Measurements from ENCODE around the gene ERRFI1.
"Not testable (repeated sequence)": the region's sequence is repeated elsewhere in the genome, so short reads cannot be mapped to it uniquely, and the experiment has no call there.

Gene ERRFI1, protein sequence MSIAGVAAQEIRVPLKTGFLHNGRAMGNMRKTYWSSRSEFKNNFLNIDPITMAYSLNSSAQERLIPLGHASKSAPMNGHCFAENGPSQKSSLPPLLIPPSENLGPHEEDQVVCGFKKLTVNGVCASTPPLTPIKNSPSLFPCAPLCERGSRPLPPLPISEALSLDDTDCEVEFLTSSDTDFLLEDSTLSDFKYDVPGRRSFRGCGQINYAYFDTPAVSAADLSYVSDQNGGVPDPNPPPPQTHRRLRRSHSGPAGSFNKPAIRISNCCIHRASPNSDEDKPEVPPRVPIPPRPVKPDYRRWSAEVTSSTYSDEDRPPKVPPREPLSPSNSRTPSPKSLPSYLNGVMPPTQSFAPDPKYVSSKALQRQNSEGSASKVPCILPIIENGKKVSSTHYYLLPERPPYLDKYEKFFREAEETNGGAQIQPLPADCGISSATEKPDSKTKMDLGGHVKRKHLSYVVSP

DNA sequence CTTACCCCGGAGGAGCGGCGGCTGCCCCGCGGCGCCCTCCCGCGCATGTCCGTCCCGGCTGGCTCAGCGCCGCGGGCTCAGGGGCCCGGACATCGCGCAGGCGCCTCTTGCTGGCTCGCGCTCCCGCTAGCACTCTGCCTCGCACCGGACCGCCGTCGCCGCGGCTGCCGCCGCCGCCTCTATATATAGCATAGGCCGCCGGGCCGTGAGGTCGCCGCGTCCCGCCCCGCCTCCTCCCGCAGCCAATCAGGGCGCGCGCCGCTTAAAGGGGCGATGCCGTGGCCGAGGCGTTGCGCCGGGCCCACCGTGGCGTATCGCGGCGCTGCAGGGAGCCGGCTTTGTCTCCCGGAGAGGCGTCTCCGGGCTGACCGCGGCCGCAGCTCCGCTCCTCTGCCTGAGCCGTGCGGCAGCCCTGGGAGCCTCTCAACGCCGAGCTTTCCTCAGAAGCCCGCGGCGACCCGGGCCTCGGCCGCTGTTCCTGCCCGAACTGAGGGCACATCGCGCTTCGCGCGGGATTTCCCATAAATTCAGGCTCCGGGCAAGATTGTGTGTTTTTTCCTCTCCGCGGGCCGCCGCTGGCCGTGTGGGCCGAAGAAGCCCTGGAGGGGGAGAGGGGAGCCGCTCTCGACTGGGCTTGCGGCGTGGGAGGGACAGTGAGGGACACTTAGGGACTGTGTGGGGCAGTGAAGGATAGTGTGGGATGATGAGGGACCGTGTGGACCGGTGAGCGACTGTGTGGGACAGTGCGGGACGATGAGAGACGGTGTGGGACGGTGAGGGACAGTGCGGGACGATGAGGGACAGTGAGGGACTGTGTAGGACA lies at the start of gene ERRFI1:
ERRFI1 (minus strand) TSS at position 157 of the 823 bp plus-strand sequence. CDS start 10,690 bp downstream, outside the sequence.
- no peak for DNase-seq (ENCODE audit: low spot score)

DNA sequence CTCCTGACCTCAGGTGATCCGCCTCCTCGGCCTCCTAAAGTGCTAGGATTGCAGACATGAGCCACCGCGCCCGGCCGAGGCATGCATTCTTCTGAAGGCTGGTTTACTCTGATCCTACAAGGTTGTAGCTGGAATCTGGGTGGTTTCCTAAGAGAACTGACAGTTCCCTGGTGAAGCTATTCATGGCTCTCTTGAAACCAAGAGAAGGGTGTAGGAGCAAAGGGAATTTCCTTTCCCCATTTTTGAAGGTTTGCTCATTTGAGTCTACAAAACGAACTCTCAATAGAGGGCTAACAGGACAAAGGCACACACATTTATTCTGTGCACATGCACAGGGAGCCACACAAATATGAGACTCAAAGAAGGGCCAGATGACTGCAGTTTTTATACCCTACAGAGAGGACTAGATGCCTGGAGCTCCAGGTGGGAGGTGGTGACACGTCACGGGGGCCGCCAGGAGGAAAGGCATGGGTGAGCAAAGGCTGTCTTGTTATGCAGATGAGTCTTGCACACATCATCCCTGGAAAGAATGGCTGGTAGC lies 49.5 kb upstream of the ERRFI1 start:
- DNase-seq (ENCODE audit: low spot score), result no peak

DNA sequence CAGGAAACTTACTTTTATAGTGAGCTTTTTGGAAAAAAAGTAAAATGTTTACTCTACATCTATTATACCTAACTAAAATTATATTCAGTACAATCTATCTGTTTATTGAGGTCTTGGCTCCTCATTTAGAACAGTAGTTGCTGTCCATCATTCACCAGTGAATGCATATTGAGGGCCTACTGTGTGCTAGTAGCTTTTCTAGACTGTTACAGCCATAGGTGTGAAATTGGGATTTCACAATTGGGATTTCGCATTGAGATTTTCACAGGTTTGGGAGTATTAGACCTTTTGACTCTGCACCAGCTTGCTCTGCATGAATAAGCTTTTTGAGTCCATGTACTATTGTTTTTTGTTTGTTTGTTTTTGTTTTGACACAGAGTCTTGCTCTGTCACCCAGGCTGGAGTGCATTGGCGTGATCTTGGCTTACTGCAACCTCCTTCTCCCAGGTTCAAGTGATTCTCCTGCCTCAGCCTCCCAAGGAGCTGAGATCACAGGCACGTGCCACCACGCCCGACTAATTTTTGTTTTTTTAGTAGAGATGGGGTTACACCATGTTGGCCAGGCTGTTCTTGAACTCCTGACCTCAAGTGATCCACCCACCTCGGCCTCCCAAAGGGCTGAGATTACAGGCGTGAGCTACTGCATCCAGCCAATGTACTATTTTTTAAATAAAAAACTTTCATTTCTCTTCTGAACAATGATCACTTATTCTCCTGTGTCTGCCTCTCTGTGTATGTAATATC lies 47.2 kb upstream of the ERRFI1 start:
- no peak for DNase-seq (ENCODE audit: low spot score)

DNA sequence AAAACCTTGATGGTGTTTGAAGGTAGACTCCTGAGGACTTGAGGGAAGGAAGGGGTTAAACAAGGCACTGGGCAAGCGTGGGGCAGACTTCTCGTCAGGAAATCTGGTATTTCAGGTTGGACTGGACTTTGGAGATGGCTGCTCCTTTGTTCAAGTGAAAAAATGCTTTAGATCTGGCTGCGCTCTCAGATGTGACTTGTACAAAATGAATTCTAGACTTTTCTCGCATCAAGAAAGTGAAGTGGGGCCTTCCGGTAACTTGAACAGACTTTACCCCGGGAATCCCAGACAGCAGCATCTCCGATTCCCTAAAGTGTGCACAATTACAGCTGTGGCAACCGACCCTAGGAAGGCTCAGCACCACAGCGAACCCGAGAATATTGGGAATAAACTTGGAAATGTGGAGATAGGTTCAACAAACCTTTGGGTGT lies 44.3 kb upstream of the ERRFI1 start:
- DNase-seq (ENCODE audit: low spot score), result no peak

DNA sequence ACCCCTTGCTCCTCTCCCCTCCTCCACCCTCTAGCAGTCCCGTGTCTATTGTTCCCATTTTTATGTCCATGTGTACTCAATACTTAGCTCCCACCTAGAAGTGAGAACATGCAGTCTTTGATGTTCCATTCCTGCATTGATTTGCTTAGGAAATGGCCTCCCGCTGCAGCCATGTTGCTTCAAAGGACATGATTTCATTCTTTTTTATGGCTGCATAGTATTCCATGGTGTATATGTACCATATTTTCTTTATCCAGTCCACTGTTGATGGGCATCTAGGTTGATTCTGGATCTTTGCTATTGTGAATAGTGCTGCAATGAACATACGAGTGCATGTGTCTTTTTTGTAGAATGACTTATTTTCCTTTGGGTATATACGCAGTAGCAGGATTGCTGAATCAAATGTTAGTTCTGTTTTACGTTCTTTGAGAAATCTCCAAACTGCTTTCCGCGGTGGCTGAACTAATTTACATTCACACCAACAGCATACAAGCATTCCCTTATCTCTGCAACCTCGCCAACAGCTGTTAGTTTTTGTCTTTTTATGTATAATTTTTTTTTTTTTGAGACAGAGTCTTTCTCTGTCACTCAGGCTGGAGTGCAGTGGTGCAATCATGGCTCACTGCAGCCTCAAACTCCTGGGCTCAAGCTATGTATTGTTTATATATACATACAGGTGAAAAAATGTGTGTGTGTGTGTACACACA lies 43.7 kb upstream of the ERRFI1 start:
- not testable (repeated sequence) for DNase-seq (ENCODE audit: low spot score)

DNA sequence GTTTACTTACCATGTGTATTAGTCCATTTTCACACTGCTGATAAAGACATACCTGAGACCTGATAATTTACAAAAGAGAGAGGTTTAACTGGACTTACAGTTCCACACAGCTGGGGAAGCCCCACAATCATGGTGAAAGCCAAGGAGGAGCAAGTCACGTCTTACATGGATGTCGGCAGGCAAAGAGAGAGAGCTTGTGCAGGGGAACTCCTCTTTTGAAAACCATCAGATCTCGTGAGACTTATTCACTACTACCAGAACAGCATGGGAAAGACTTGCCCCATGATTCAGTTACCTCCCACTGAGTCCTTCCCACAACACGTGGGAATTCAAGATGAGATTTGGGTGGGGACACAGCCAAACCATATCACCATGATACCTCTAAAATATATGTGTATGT lies 39.3 kb upstream of the ERRFI1 start:
- no peak for DNase-seq (ENCODE audit: low spot score)

DNA sequence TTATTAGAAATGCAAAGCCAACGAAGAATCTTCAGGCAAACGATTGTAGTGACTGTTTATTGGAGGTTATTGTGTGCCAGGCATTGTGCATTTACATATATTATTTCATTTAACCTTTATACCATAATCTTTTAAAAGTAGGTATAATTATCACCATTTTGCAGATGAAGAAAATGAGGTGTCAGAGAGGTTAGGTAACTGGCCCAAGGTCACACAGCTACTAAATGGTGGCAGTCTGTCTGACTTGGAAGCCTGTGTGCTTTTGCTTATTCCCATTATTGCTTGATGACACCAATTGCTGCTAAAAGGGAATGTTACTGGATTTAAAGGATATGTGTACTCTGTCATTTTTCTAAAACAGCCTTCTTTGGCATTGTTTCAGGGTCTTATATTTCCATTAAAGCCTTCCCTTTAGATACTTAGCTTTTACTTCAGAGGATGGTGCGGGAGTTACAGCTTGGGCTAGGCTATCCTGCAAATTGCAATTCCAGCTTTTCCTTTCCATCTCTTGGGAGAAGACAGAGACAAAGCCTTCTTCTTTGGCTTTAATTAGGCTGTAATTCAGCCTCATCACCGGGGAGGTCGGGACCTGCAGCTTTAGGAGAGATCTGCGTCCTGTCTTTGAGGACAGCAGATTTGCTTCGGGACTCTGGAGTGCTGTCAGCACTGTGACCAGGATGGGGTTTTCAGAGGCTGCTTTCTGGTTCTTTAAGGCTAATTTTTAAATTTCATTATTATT lies 37.4 kb upstream of the ERRFI1 start:
- no peak for DNase-seq (ENCODE audit: low spot score)

DNA sequence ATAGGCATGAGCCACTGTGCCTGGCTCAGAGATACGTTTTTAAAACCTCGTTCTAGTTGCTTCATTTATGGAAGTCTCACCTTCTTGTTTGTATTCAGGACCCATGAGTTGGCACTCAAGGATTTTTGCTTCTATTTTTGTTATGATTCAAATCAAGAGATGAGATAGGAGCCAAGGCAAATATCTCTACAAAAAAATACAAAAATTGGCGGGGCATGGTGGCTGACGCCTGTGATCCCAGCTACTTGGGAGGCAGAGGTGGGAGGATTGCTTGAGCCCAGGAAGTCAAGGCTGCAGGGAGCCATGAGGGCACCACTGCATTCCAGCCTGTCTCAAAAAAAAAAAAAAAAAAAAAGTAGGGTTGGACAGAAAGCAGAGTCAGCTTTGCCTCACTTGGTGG lies 36.8 kb upstream of the ERRFI1 start:
- DNase-seq (ENCODE audit: low spot score), result no peak

DNA sequence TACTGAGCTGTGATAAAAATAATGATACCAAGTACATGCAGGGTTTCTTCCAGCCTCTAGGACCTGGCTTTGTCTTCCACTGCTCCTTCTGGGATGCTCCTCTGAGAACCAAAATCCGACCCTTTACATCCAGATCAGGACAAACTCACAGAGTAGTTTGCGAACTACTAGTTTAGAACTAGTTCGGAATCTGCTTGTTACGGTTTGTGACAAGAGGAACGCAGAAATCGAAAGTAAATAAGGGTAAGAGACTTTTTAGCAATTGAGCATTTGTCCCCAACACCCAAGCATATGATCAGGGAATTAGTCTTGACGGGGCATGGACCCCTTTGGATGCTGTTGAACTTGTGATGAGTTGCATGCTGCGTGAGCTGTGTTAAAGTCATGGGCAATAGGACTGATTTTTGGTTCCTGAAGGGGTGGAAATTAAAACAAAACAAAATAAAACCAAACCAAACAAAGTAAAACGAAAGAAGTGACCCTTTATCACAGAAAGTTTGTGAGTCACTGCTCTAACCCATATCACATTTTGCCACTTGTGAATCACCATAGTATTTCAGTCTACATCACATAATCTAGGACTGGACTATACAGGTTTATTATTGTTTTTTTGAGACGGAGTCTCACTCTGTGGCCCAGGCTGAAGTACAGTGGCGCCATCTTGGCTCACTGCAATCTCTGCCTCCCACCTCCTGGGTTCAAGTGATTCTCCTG lies 35.7 kb upstream of the ERRFI1 start:
- DNase-seq (ENCODE audit: low spot score), result no peak

DNA sequence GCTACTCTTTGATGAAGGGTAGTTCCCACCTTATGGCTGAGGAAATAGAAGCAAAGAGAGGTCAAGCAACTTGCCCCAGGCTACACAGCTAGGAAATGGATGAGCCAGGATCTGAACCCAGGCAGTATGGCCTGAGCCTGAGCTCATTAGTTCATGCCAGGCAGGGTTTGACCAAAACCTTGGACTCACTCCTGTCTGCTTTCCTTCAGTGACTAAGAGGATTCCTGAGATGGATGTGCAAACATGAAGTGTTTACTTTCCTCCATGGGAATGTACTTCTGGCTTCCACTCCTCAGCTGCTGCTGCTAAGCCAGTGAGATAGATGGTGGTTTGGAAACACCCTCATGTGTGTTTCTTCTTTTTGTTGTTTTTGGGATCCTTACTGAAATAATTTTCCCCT lies 35.1 kb upstream of the ERRFI1 start:
- DNase-seq (ENCODE audit: low spot score), result no peak

DNA sequence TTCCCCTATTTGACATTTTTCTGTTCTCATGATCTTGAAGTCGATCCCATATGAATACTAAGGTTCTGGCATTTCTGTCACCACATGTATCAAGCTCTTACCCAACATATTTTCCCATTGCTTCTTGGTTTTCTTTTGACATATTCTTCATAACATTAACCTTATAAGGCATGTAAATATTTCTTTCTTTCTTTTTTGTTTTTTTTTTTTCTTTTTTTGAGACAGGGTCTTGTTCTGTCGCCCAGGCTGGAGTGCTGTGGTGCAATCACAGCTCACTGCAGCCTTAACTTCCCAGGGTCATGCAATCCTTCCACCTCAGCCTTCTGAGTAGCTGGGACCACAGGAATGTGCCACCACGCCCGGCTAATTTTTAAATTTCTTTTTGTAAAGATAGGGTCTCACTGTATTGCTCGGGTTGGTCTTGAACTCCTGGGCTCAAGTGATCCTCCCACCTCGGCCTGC lies 33.1 kb upstream of the ERRFI1 start:
- DNase-seq (ENCODE audit: low spot score), result no peak

DNA sequence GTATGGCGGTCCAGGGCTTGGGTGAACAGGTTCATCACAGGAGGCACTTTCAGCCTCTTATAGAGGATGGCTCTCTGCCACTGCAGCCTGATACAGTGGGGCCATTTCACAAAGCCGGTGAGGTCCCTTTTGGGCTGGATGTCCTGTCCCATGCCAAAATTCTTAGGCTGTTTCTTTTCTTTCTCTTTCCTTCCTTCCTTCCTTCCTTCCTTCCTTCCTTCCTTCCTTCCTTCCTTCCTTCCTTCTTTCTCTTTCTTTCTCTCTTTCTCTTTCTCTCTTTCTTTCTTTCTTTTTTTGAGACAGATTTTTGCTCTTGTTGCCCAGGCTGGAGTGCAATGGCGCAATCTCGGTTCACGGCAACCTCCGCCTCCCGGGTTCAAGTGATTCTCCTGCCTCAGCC lies 31.7 kb upstream of the ERRFI1 start:
- DNase-seq (ENCODE audit: low spot score), result not testable (repeated sequence)

DNA sequence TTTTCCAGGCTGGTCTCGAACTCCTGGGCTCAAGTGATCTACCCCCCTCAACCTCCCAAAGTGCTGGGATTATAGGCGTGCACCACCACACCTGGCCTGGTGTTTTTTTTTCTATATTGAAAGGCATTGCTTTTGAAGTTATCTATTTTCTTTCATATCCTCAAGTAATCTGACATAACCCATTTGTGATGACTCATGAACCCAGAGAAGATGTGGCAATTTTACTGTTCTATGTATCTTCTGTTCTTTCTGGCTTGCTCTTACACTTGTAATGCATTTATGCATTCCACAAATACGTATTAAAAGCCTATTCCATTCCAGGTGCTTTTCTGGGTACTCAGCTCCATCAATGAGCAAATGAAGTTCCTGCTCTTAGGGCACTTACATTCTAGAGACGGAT lies 29.9 kb upstream of the ERRFI1 start:
- DNase-seq (ENCODE audit: low spot score), result no peak

DNA sequence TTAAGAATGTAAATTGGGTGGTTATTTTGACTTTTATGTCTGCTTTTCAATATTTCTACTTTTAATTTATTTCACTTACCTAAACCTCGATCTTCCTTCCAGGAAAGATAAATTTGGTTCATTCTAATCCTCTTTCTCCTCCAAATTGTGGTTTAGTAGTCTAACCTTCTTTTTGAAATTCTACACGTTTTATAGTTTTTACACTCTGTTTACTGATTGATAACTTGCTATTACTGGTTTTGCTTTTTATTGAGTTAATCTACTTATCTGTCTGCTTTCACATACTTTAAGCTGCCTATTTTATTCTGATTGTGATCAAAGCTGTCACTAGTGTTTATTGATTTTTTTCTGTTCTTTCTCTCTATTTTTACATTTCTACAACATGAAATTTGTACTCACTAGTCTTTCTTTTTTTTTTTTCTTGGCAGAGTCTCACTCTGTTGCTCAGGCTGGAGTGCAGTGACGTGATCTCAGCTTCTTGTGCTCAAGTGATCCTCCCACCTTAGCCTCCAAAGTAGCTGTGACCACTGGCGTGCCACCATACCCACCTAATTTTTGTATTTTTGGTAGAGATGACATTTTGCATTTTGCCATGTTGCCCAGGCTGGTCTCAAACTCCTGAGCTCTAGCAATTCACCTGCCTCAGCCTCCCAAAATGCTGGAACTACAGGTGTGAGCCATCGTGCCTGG lies 27.9 kb upstream of the ERRFI1 start:
- DNase-seq (ENCODE audit: low spot score), result no peak

DNA sequence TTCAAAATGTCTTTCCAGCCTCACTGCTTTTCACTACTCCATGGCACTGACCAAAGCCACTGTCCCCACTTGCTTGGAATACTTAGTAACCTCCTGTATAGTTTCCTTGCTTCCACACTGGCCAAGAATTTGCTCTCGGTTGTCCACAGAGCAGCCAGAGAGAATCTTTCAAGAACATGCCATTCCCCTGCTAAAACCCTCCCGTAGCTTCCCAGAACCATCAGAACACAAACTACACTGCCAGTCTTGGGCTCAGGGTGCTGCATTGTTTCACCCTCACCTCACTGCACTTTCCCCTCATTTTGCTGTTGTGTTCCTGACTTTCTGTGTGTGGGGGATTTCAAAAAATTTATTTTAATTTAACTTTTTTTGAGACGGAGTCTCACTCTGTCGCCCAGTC lies 25.5 kb upstream of the ERRFI1 start:
- DNase-seq (ENCODE audit: low spot score), result no peak

DNA sequence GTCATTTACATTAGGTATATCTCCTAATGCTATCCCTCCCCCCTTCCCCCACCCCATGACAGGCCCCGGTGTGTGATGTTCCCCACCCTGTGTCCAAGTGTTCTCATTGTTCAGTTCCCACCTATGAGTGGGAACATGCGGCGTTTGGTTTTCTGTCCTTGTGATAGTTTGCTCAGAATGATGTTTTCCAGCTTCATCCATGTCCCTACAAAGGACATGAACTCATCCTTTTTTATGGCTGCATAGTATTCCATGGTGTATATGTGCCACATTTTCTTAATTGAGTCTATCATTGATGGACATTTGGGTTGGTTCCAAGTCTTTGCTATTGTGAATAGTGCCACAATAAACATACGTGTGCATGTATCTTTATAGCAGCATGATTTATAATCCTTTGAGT lies 23.1 kb upstream of the ERRFI1 start:
- DNase-seq (ENCODE audit: low spot score), result not testable (repeated sequence)

DNA sequence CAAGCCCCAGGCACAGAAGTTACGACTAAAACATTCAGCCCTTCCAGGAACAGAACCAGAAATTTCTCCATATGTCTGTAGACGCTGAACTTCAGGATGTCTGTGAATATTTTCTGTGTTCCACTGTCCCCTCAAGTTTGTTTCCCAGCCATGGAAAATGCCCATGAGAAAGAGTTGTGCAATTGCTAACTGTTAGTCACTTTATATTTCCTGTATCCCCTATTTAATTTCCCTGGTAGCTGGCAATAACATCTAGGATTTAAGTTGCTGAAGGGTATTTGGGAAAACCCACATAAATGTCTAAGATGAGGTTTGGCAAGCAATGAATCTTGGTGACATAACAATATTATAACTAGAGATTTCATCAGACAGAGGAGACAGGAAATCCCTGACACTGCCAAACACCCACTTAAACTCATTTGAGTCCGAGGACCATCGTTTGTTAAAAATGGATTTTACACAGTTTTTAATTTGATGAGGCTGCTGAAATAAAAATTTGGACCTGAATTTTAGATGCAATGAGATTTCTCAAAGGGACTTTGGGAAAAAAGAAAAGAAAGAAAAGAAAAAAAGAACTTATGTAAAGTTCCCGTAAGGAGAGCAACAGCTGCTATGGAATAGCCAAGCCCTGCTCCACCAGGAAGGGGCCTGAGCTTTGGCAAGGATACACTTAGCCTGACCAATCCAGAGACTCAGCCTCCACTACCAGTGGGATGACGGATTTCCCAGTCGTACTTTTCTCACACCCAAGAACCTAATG lies 21.8 kb upstream of the ERRFI1 start:
- DNase-seq (ENCODE audit: low spot score), result no peak

DNA sequence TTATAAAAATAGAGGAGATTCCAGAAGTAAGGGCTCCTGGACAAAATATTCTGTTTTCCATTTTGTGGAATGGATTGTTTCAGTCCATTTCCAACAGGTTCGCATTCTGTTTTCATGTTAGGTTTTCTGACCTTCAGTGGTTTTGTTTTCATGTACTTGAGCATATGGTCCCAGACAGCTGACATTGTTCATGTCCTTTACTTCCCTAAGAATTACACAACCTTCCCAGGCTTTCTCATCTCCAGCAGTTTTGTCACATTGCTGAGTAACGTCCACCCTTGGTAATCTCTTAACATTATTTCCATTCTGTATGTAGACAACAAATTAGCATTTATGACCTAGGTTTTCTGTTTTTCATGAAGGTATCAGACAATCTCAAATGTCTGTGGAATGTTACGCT lies 21.0 kb upstream of the ERRFI1 start:
- DNase-seq (ENCODE audit: low spot score), result no peak

DNA sequence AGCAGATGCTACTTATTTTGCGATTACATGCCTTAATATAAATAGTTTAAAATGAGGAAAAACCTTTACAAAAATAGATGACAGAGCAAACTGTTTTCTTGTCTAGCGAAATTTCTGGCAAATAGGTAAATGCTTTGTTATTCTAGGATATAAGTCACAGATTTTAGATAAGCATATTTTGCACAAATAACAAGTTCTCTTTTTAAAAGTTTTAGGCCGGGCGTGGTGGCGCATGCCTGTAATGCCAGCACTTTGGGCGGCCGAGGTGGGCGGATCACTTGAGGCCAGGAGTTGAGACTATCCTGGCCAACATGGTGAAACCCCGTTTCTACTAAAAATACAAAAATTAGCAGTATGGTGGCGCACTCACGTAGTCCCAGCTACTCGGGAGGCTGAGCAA lies 20.3 kb upstream of the ERRFI1 start:
- no peak for DNase-seq (ENCODE audit: low spot score)

Data from NAMALWA (cell line).